NCI-H345 (cell line): ENCODE data around the gene NRXN3.
"Not testable (repeated sequence)": the region's sequence is repeated elsewhere in the genome, so short reads cannot be mapped to it uniquely, and the experiment has no call there.

ENCODE experiments used
- DNase-seq: peaks from one replicate; lab custom pipeline; 2025; lab: John Stamatoyannopoulos, UW

The NRXN3 gene

DNA sequence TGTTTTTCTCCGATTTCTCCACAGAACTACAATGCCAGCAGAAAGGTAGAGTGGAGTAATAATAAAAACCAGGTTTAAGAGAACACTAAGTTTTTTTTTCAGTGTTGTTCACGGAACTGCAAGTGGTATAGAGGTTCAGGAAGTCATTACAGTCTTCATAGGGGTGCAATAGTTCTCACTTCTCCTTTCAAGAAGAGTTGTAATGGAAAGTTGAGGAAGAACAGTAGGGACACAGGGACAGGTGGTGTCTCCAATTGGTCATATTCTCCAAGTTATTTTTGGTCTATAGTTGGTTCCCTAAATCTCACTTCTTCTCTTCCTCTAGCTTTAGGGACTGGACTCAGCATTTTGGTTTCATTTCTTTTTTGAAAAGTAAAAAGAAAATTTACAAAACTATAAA is 894.0 kb downstream of the NRXN3 start:
- no peak for DNase-seq

- no peak for DNase-seq
Measured at GRCh38 chr14:79074510-79074909, 904.3 kb downstream of the NRXN3 start.

- DNase-seq, result no peak
Measured at GRCh38 chr14:79076428-79076827, 906.3 kb downstream of the NRXN3 start.

DNA sequence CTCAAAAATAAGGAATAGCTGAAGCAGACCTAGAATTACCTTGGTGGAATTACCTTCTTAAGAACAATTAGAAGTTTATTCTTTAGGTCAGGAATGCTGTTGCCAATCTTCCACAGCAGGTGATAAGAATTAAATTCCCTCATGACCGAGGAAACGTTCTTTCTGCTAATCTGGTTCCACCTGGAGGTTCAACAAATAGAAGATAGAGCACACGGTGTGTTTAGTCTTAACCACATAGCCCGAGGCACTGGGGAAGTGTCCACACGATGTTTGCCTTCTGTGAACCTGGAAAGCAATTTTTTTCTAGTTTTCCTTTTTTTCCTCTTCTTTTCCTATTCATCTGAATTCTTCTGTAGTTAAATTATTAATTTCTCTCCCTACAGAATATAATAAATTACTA is 906.9 kb downstream of the NRXN3 start:
- DNase-seq, result no peak

GRCh38 chr14:79080040-79080439 is 909.9 kb downstream of the NRXN3 start:
- no peak for DNase-seq

DNA sequence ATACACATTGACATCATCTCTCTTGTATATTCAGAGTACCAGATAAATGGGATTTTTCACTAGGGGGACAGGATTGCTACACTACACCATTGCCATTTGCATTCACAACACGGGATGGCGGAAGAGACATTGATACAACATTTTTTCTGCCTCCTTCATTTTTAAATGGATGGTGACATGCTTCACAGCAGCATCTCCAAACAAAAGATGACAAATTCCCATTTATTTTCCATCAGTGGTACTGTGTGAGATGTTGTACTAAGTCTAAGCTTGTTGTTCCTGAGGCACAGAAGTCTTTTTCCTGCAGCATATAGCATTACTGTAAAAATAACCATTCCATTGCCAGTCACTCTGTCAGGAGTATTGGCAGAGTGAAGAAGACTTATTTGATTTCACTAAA is 912.7 kb downstream of the NRXN3 start:
- DNase-seq, result no peak

DNA sequence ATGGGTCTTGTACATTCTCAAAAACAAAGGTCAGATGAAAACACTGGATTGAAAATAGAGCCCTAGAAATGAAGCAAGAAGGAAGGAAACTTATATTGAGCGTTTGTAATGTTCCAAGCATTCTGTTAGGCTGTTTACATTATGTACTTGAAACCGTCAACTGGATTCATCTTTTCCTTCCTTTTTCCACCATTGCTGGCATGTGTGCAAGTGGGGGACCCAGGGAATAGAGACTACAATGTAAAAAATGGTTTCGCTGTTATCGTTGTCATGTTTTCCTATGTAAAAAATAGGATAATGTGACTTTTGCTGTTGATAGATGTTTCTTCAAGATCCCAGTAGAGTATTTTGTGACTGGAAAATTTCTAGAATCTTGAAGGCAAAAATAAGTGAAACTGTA is 913.2 kb downstream of the NRXN3 start:
- DNase-seq, result no peak

GRCh38 chr14:79084861-79085260 is 914.7 kb downstream of the NRXN3 start:
- no peak for DNase-seq

GRCh38 chr14:79089576-79089975 is 919.4 kb downstream of the NRXN3 start:
- DNase-seq, result no peak

DNA sequence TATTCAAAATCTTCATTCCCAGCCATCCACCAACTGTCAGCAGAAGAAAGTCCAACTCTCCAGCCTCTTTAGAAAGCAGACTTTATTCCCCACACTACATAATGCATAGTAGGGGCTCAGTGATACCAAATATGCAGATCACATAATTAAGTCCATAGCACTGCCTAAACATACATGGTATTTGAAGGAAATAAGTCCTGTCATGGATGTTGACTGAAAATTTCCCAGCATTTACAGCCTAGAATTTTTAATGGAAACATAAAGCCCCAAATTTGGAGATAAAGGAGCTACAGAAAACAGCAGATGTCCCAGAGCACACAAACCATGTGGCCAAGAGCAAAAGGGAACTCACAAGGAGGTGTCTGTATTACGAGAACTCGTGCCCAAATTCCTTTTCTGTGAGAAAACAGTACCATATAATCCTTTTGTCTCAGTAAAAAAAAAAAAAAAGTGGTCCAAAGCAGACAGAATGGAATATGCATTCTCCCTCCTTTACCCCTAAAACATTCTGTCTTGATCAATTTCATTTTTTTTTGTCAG is 920.5 kb downstream of the NRXN3 start:
- DNase-seq, result no peak

- DNase-seq, result no peak
Measured at GRCh38 chr14:79091381-79091963, 921.3 kb downstream of the NRXN3 start.

- DNase-seq, result no peak
Measured at GRCh38 chr14:79093531-79093930, 923.4 kb downstream of the NRXN3 start.

DNA sequence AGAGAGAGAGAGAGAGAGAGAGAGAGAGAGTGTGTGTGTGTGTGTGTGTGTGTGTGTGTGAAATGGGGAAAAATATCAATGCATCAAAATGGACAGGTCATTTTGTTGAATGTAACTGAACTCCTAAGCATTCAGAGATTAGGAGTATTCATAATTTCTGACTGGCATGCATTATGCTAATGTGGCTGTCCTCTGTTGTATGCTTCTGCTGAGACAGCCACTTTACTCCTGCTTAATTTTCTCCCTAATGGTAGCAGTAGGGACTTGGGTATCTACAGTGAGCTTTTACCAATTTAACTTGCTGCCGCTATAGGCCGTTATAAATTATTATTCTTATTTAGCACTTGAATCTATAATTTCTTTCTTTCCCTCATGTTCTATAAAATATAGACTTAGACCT is 924.8 kb downstream of the NRXN3 start:
- DNase-seq, result no peak

DNA sequence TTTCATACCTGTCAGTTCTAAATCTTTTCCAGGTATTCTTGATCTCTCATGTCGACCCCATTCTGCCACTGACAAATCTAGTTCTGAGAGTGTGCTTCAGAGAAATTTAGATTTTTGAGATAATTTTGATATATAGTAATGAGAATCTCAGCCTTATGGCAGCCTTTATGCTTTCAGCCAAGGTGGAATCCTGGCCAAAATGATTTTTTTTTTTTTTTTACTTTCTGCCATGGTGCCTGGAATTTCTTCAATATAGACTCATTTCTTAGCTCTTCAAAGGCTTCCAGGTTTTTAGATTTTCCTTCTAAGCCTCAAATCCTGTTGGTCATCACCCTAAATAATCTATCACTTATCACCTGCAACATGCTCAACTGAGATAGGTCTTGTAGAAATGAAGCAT is 926.6 kb downstream of the NRXN3 start:
- no peak for DNase-seq

DNA sequence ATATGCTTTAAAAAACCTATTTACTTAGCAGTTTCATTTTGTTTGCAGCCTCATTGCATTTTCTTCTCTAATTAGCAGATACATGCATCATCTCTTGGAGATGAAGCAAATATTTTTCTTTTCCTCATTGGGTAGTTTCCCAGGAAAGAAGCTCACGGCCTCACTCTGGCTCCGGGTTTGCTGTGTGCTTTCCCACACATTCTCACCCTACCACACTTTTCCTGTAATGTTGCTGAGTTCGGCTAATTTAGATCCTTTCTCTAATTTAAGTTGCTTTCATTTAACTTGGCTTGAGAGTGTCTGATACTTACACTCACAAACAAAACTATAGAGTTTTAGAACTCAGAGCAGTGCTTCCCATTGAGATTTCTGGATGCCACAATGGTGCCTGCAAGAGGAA is 928.2 kb downstream of the NRXN3 start:
- DNase-seq, result no peak

- DNase-seq, result no peak
Measured at GRCh38 chr14:79100578-79100977, 930.4 kb downstream of the NRXN3 start.

DNA sequence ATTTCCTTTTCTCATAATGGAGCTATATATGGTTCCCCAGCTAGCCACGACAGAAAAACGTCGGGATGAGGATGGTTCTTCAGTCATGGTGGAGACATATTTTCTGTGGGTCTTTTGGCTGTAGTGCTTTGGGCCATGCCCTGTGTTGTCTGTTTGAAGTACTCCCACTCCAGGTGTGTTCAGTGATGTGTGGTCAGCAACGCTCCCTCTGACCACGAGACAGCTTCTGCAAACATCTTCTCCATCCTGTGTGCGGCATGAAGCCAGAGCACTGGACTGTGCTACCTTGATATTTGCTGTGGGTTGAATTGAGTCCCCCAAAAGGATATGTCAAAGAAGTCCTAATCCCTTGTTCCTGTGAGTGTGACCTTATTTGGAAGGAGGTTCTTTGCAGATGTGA is 931.2 kb downstream of the NRXN3 start:
- no peak for DNase-seq

DNA sequence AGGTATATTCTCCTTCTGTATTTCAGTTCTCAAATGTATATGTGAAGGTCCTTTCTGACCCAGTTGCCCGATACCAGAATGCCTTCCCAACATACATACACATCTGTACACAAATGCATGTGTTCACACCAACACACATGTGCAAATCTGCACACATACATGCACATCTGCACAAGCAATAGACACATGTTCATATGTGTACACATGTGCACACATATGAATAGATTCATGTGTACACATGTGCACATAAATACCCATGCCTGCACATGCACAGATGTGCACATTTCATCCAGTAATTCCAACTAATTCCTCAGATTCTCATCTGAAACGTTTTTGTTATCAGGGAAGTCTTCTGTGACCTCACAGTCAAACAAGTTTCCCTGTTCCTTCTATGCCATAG is 933.6 kb downstream of the NRXN3 start:
- DNase-seq, result no peak

- not testable (repeated sequence) for DNase-seq
Measured at GRCh38 chr14:79110564-79110963, 940.4 kb downstream of the NRXN3 start.

- DNase-seq, result no peak
Measured at GRCh38 chr14:79111987-79112501, 941.9 kb downstream of the NRXN3 start.

- DNase-seq, result no peak
Measured at GRCh38 chr14:79117561-79117960, 947.4 kb downstream of the NRXN3 start.

DNA sequence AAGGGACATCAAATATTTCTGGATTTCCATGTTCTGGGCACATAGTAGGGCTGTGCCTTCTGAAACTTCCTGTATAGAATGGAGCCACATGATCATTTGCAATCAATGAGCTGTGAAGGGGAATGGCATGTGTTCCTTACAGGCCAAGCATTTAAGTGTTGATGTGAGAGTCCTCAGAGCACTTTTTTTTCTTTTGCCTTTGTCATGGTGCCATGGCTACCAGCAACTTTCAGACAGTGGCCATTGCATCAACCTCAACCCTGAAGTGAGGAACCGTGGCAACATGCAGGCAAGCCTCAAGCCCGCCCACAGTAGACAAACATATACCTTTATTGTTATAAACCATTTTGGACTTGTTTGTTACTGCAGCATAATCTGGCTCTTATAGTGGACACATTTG is 948.1 kb downstream of the NRXN3 start:
- DNase-seq, result no peak

GRCh38 chr14:79134361-79134760 is 964.2 kb downstream of the NRXN3 start:
- no peak for DNase-seq
